Endothelial cell of umbilical vein (primary cell): Measurements from ENCODE around the gene PDCD11. TPM values are rescaled to one million over a fixed set of nuclear protein-coding genes. Genes with fewer than 3 reads are reported as not detected.

Experiments
- BruUV-seq: library from RNA; stranded (reverse); fragments of 400-500 nt; replicated peaks from 2 replicates; lab custom pipeline; 2021; lab: Mats Ljungman, UMichigan
- CTCF ChIA-PET: fragments of 300-600, 350-600 bp; sonication (Branson Sonifier 250); formaldehyde crosslinking; loops from one replicate; lab custom pipeline; 2021; ENCODE audit warnings: antibody characterized with exemption, inconsistent platforms; lab: Charles Lee
- POLR2A ChIA-PET: fragments of 300-600, 350-600 bp; sonication (Branson Sonifier 250); formaldehyde crosslinking; loops from one replicate; lab custom pipeline; 2021; ENCODE audit warnings: antibody characterized with exemption, inconsistent platforms; lab: Charles Lee
- DNase-seq: peaks from one replicate; pipeline ENCODE4 v3.0.0-alpha.2; 2011; ENCODE audit warnings: low read depth, low spot score
- FAIRE-seq: peaks from 2 replicates; lab custom pipeline; 2011; peaks lifted over from hg19 to GRCh38; lab: Jason Lieb, UNC
- H2AFZ ChIP-seq: 2 replicates; pipeline ENCODE4 v1.6.0; 2012; ENCODE audit warnings: low read depth, low read length, control low read depth, inconsistent platforms
- H3K27ac ChIP-seq: 2 replicates; pipeline ENCODE4 v1.5.1; 2011; ENCODE audit warnings: low read depth, mild to moderate bottlenecking, control low read depth, low read length, moderate library complexity; ENCODE audit not compliant: insufficient read depth
- H3K27me3 ChIP-seq, 2 experiments: 2 replicates each; pipeline versions ENCODE4 v1.6.0 to v1.6.1; 2011; ENCODE audit warnings: low read length in 2 of 2, mixed read lengths in 1 of 2; ENCODE audit not compliant: control insufficient read depth in 2 of 2, insufficient read depth in 2 of 2
- H3K36me3 ChIP-seq, 2 experiments: 2 replicates in 1 of 2; 3 replicates in 1 of 2; pipeline ENCODE4 v1.5.1; 2011; ENCODE audit warnings: low read length in 2 of 2, mild to moderate bottlenecking in 1 of 2, moderate library complexity in 1 of 2; ENCODE audit not compliant: control insufficient read depth in 2 of 2, insufficient read depth in 2 of 2; ENCODE audit errors: extremely low read depth in 1 of 2
- H3K4me1 ChIP-seq: 3 replicates; pipeline ENCODE4 v1.5.1; 2011; ENCODE audit warnings: mild to moderate bottlenecking, low read length; ENCODE audit not compliant: control insufficient read depth, insufficient read depth; ENCODE audit errors: extremely low read depth
- H3K4me2 ChIP-seq: 2 replicates; pipeline ENCODE4 v1.6.1; 2011; ENCODE audit warnings: low read length, control low read depth, mixed read lengths; ENCODE audit not compliant: insufficient read depth
- H3K4me3 ChIP-seq, 3 experiments: fragments of 200-600 bp in 1 of 3; sonication (generic), shearing (Covaris generic) in 1 of 3; replicated peaks in 1 of 3; 2 replicates each; pipeline ENCODE4 v1.5.1; 2011 to 2016; ENCODE audit warnings: control low read depth in 3 of 3, low read length in 3 of 3, mild to moderate bottlenecking in 2 of 3, inconsistent platforms in 1 of 3, low read depth in 1 of 3, moderate library complexity in 1 of 3; ENCODE audit not compliant: insufficient read depth in 1 of 3
- H3K79me2 ChIP-seq: 2 replicates; pipeline ENCODE4 v1.6.0; 2012; ENCODE audit warnings: low read length, inconsistent platforms; ENCODE audit not compliant: control insufficient read depth, insufficient read depth
- H3K9ac ChIP-seq: replicated peaks from 2 replicates; pipeline ENCODE3; 2011; ENCODE audit warnings: low read length, control low read depth; ENCODE audit not compliant: insufficient read depth; ENCODE audit errors: extremely low read depth
- H3K9me1 ChIP-seq: replicated peaks from 3 replicates; pipeline ENCODE4 v1.6.0; 2011; ENCODE audit warnings: mild to moderate bottlenecking, low read length; ENCODE audit not compliant: control insufficient read depth, insufficient read depth; ENCODE audit errors: extremely low read depth
- H3K9me3 ChIP-seq: replicated peaks from 2 replicates; pipeline ENCODE4 v1.5.1; 2012; ENCODE audit warnings: low read length, inconsistent platforms; ENCODE audit not compliant: control insufficient read depth, insufficient read depth
- H4K20me1 ChIP-seq: replicated peaks from 2 replicates; pipeline ENCODE3; 2011; ENCODE audit warnings: mild to moderate bottlenecking, low read length; ENCODE audit not compliant: control insufficient read depth, insufficient read depth; ENCODE audit errors: extremely low read depth
- EZH2 ChIP-seq: IDR thresholded peaks from 2 replicates; pipeline ENCODE4 v1.6.1; 2012; ENCODE audit warnings: borderline replicate concordance, low read depth, mild to moderate bottlenecking, moderate library complexity, low read length, inconsistent platforms; ENCODE audit not compliant: severe bottlenecking
- GATA2 ChIP-seq: IDR thresholded peaks from 2 replicates; pipeline ENCODE4 v1.7.0; 2011; ENCODE audit warnings: low read depth, mild to moderate bottlenecking, moderate library complexity, mixed read lengths, low read length; ENCODE audit not compliant: insufficient read length, insufficient read depth
- JUN ChIP-seq: IDR thresholded peaks from 2 replicates; pipeline ENCODE4 v1.6.1; 2011; ENCODE audit warnings: borderline replicate concordance, low read depth; ENCODE audit not compliant: insufficient read length, insufficient read depth
- dilution Hi-C: fragments of 300-500 bp; cut with MboI; formaldehyde crosslinking; loops from one replicate; pipeline ENCODE4 v1.15.0; 2019; ENCODE audit warnings: low sequenced_read_pairs; ENCODE audit not compliant: extremely low pct_ligation_motif_present
- intact Hi-C: fragments of 100-400 bp; cut with micrococcal nuclease; formaldehyde crosslinking; loops from one replicate; pipeline ENCODE4 v1.10.0; 2022
- polyA plus RNA-seq, 4 experiments: library from polyadenylated mRNA; depleted of rRNA in 3 of 4; stranded (reverse) in 3 of 4; unstranded in 1 of 4; fragments of >200 nt; gene quantifications; 2 replicates each; pipeline versions ENCODE4 v1.2.1 to v1.2.3, GENCODE V29; 2011 to 2012; ENCODE audit warnings: missing spikeins in 1 of 4
- total RNA-seq: library from RNA; stranded (reverse); gene quantifications from 2 replicates; pipeline ENCODE4 v1.2.3, GENCODE V29; 2021
- TF ChIP-seq, protein P1 (sequence below), 2 donors: IDR thresholded peaks; 1 replicate in 1 of 2; 2 replicates in 1 of 2; pipeline ENCODE4 v1.5.1; 2011; ENCODE audit warnings: low read length in 2 of 2, mild to moderate bottlenecking in 2 of 2, moderate library complexity in 2 of 2, control low read depth in 1 of 2, inconsistent platforms in 1 of 2, low read depth in 1 of 2; ENCODE audit not compliant: insufficient read depth in 1 of 2; ENCODE audit errors: extremely low read depth in 1 of 2

Gene PDCD11
- total and polyA plus RNA-seq, 2 donors (not counting 3 experiments of a cell fraction or from before 2014, with no cell fraction given), result 12.6 to 52.7 TPM

DNA sequence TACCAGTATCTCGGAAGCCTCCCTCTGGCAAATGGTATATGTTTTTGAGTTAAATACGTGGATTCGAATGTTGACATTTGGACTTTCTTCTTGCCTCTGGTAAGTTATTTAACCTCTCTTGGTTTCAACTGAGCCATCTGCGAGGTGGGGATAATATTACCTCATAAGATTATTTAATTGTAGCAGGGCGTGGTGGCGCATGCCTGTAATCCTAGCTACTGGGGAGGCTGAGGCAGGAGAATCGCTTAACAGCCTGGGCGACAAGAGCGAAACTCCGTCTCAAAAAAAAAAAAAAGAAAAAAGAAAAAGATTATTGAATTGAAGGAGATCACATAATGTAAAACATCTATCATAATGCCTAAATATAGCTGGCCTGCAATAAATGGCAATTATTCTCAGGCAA, 29.0 kb upstream of the PDCD11 start:
- ChIA-PET CTCF (interaction anchor here (1.0 to 1.5 kb wide), 2 partner anchors 25 to 122 kb away, joined by 3 read pairs; no protein-coding TSS in a partner anchor), POLR2A (no interaction called here)
- H4K20me1 ChIP-seq, result no peaks in the 10 kb centered on the region
- H3K4me3 ChIP-seq, result peak overlapping the region in 2 of 3 experiments; percentile 90 to 97
- BruUV-seq, result TSS peak; percentile 99
- H3K4me1 ChIP-seq, result peaks cover 8% of the 10 kb centered on the region
- intact Hi-C loops, result loop anchor here (1.0 kb wide), 1 partner anchor 16 kb away; the partner anchor contains the start of gene PCGF6
- peak overlapping the region; percentile 25 for H2AFZ ChIP-seq
- H3K9me3 ChIP-seq, result no peaks in the 10 kb centered on the region
- H3K9me1 ChIP-seq, result no peaks in the 10 kb centered on the region
- H3K9ac ChIP-seq, result peak overlapping the region; percentile 44
- no peak for FAIRE-seq
- dilution Hi-C loops, result no loop called here
- H3K36me3 ChIP-seq, result no peaks in the 10 kb centered on the region
- TF ChIP-seq JUN, result no peak
- no peak for TF ChIP-seq GATA2
- TF ChIP-seq, protein P1, sequence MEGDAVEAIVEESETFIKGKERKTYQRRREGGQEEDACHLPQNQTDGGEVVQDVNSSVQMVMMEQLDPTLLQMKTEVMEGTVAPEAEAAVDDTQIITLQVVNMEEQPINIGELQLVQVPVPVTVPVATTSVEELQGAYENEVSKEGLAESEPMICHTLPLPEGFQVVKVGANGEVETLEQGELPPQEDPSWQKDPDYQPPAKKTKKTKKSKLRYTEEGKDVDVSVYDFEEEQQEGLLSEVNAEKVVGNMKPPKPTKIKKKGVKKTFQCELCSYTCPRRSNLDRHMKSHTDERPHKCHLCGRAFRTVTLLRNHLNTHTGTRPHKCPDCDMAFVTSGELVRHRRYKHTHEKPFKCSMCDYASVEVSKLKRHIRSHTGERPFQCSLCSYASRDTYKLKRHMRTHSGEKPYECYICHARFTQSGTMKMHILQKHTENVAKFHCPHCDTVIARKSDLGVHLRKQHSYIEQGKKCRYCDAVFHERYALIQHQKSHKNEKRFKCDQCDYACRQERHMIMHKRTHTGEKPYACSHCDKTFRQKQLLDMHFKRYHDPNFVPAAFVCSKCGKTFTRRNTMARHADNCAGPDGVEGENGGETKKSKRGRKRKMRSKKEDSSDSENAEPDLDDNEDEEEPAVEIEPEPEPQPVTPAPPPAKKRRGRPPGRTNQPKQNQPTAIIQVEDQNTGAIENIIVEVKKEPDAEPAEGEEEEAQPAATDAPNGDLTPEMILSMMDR (IDR thresholded peaks at IDR 0.05; ENCODE audit: extremely low read depth in 1 of 2, insufficient read depth in 1 of 2, low read depth in 1 of 2, low read length in 2 of 2), result no peak
- no peak for TF ChIP-seq EZH2
- H3K4me2 ChIP-seq, result peak overlapping the region; percentile 70
- H3K79me2 ChIP-seq, result peaks cover 3% of the 10 kb centered on the region
- no peak for DNase-seq
- H3K27ac ChIP-seq, result no peak overlapping the region
- no peaks in the 10 kb centered on the region for H3K27me3 ChIP-seq
